Stimulated activated CD8-positive, alpha-beta memory T cell treated with anti-CD3 and anti-CD28 coated beads, Interleukin-7, amount 100 ng/mL, for 24 hours (primary cell): ENCODE data around the gene PARD3B.

Experiments
- DNase-seq: peaks from one replicate; pipeline ENCODE4 v3.0.0-alpha.2; 2020; ENCODE audit warnings: low read depth

The PARD3B gene

GRCh38 chr2:205658572-205658971 is 1113.3 kb downstream of the PARD3B start:
- DNase-seq = no peak

GRCh38 chr2:205659922-205660321 is 1114.6 kb downstream of the PARD3B start:
- no peak for DNase-seq

DNA sequence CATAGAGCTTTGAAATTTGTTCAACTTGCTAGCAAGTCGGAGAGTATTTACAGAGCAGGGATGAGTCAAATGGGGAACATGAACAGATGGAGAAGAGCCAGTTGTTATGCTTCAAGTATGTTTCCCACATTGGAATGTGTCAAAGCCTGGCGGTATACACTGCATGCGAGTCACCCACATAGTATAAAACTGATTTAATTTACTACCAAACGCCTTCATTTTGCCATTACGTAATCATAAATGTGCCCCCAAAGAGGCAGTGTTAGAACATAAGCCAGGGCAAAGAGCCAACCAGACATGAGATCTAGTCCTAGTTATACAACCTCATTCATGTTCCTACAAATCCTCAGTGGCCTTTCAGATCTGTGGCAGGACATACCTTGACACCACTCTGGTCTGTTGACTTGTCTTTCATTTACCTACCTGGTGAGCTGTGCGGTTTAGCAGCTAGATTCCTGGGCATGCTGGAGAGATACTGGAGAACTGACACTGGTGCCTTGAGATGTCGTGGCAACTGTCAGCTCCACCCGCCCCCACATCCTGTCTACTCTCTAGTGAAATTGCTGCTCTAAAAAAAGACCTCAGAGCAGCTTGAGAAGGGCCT is 1115.3 kb downstream of the PARD3B start:
- no peak for DNase-seq

DNA sequence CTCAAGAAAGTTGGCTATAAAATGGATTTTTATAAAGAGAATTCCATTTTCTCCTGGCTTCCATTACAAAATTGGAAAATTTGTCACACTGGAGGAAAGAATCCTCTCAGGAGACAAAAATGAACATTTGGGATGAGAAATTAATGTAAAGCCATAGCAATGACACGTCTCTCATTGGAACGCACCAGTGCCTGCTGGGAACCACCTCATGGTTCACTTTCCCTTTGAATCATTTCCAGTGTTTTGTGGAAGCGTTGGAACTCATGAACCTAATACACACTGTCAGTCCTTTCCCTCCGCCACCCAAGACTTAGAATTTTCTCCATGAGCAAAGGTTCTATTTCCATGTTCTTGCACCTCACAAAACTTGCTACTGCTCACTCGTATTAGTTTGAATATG is 1116.0 kb downstream of the PARD3B start:
- DNase-seq = no peak

DNA sequence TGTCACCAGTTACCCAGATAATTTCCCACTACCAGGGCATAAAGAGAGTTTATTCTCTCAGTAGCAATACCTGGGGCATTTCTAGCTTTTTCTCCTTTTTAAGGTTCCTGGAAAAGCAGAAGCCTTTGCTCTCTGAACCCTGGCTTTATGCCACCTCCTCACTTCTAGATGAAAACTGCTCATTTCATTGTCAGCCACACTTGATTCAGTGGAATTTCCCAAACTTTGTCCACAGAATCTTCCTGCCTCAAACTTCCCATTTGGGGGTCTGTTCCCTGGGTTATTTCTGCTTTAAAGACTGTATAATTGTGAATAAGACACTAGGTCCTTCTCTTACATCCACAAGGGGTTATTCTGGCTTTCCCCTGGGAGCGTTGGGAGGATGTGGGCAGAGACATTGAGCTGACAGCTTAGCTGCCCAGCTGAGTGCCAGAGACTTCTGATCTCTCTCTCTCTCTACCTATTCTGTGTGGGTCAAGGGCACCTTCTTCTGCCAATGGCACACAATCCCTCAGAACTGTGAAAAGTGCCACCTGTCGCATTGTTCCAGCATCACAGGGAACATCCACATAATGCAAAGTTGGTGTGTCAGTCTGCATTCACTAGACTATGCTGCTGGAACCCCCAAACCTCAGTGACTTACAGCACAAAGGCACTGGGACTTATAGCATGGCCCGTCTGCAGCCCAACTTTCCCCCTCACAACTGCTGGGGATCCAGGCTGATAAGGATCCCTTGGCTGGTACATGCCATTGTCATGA is 1117.1 kb downstream of the PARD3B start:
- no peak for DNase-seq

DNA sequence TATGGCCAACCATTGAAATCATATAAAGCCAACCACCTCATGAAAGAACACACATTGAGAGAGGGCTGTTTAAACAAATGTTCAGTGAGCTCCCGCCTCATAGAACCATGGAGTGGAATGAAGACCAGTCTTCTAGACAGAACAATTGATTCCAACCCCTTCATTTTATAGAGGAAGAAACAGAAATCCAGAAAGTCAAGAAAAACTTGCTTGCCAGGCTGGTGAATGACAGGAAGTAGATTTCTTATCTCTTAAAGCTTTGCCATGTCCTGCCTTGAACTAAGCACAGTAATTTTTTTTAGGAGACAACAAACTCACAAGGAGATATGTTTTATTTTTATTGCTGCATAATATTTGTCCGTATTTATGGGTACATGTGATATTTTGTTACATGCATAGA is 1120.5 kb downstream of the PARD3B start:
- DNase-seq = no peak
